SK-N-DZ (cell line): Measurements from ENCODE around the gene MIF4GD.
A peak's percentile ranks its signal among the peaks of the same experiment; 100 is the strongest.
"Not testable (repeated sequence)": the region's sequence is repeated elsewhere in the genome, so short reads cannot be mapped to it uniquely, and the experiment has no call there.

Experiments used
- DNase-seq: peaks from one replicate; pipeline ENCODE4 v3.0.0-alpha.2; 2015; ENCODE audit warnings: low spot score

The MIF4GD gene

DNA sequence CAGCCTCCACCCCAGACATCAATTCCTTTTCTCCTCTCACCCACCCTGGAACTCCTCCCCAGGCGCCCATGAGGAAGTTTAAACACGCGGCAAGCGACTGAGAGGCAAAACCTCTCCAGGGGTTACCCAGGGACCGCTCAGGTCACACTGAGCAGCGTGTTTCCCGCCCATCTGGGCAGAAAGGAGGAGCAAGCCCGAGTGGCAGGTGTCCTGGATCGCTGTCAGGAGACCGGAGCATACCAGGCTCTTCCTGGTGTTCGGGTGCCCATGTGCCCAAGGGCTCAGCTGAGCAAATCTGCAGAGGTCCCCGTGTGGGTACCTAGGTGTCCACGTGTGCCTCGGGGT, 17.7 kb upstream of the MIF4GD start:
- DNase-seq: peak; percentile 70

DNA sequence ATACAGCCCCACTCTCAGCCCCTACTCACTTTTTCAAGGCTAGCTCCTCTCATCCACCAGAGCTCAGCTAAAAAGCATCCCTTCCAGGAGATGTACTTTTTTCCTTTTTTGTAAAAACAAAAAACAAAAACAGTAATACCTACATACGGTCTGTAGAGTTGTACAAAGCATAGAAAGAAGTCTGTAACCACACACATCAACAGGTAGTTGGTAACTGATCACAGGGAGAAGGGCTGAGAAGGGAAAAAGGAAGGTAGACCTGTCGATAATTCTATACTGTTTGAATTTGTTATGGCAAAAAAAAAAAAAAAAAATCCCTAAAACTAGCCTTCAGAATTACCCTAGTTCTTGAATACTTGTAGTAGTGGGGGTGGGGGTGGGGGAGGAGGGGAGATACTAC, 17.3 kb upstream of the MIF4GD start:
- DNase-seq: no peak

DNA sequence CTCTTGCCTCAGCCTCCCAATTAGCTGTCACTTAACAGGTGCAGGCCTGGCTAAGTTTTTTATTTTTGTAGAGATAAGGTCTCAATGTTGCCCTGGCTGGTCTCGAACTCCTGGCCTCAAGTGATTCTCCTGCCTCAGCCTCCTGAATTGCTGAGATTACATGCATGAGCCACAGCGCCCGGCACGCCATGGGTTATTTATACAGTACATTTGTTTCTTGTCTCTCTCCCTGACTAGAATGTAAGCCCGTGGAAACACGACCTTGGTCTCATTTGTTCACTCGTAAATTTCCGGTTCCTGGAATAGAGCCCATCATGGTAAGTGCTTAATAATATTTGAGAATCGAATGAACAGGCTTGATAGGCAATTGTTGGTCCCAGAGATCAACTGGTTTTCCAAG, 16.2 kb upstream of the MIF4GD start:
- DNase-seq: no peak

DNA sequence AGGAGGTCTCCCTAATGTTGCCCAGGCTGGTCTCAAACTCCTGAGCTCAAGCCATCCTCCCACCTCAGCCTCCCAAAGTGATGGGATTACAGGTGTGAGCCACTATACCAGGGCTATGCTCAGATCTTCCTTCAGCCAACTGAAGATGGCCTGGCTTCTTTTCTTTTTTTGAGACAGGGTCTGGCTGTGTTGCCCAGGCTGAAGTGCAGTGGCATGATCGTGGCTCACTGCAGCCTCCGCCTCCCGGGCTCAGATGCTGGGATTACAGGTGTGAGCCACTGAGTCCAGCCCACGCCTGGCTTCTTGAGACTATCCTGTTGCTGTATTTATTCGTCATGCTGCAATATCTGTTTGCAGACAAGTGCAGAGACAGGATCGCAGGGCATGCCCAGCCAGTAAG, 14.1 kb upstream of the MIF4GD start:
- no peak for DNase-seq

DNA sequence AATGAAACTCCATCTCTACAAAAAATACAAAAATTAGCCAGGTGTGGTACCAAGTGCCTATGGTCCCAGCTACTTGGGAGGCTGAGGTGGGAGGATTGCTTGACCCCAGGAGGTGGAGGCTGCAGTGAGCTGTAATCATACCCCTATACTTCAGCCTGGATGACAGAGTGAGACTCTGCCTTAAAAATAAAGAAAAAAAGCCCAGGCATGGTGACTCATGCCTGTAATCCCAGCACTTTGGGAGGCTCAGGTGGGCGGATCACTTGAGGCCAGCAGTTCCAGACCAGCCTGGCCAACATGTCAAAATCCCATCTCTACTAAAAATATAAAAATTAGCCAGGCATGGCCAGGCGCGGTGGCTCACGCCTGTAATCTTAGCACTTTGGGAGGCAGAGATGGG, 9.2 kb upstream of the MIF4GD start:
- DNase-seq: not testable (repeated sequence)

DNA sequence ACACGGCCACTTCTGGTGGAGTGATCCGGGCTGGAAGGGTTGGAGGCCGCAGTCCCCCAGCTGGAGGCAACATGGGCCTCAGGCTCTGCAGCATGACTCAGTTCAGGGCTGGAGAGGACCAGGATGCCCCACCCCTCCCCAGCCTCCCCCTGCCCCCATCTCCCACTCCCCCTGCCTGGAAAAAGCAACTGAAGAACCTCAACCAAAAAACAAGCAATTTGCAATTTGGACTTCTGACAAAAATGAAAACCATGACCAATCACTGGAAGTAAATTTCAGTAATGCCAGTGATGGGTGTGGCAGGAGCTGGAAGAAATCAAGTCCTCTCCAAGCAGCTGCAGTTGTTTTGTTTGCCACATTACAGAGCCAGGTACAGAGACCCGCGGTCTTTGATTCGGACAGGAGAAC, 6.6 kb upstream of the MIF4GD start:
- no peak for DNase-seq

DNA sequence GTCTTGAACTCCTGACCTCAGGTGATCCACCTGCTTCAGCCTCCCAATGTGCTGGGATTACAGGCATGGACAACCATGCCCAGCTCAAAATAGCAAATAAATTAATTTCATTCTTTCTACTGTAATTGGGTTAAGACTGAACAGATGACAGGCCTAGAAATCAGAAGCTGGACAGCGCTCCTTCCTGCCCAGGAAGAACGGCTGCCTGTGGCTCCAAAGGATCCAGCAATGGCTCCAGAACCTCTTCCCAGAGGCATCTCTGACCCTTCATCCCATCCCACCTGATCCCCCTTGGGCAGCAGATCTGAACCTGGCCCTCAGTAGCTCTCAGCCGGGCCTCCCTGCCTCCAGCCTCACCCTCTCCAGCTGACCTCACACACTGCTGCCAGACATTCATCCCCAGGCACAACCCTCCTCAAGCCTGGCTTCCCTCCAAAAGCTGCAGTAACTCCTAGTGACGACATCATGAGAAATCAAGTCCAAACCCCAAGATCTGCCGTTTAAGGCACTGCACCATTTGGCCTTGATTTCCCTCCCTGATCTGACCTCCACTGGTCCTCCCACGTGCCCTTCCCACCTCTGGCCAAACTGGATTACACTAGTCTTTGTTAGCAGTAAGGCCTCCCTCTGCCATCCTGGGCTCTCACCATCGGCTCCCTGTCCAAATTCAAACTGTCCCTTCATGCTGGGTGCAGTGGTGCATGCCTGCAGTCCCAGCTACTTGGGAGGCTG, 3.1 kb upstream of the MIF4GD start:
- DNase-seq: no peak

DNA sequence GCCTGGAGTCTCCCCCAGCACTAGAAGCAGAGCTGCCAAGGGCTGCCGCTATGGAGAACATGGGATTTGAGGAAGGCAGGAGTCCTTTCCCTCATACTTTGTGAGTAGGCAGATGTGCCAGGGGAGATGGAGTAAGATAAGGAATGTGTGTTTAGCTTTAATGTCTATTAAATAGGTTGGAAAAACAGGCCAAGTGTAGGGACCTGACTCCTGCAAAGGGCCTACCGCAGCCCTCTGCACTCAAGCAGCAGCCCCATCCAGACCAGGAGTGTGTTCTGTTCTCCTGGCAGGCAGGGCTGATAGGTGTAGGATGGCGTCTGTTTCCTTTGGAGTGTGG, 1.8 kb upstream of the MIF4GD start:
- DNase-seq: no peak

DNA sequence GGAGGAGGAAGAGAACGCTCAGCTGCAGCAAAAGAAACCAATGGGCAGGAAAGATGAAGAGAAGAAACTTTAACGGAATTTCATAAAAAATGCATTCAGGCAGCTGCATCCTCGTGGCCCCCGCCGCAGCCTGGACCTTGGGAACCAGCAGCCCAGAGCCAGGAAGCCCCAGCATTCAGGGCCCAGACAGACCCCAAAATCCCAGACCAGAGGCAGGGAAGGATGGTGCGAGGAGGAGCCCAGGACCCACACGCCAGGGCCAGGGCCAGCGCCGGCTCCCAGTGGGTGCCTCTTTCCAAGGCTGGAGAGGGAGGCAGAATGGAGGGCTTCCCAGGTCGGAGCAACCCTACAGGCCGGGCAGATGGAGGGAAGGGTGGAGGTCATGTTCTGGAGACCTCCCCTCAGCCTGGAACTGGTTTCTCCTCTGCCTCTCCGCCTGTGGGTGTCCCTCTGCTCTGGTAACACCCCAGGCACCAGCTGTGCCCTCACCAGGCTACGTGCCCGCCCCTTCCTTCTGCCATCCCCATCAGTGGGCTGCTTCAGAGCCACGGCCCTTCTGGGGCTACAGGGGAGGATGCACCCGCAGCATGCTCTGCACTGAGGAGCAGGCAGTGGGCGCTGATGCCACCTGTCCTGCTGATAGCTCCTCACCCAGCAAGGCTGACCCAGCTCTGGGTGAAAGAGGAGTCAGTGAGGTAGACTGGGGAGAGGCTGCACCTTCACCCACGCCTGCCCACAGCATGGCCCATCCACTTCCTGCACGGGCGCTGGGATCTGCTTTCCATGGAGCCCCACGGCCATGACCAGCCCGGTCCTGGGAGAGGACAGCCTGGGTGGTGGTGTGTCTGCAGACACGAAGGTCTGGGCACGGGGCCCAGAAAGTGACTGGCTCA, 1.2 kb upstream of the MIF4GD start:
- DNase-seq: no peak

DNA sequence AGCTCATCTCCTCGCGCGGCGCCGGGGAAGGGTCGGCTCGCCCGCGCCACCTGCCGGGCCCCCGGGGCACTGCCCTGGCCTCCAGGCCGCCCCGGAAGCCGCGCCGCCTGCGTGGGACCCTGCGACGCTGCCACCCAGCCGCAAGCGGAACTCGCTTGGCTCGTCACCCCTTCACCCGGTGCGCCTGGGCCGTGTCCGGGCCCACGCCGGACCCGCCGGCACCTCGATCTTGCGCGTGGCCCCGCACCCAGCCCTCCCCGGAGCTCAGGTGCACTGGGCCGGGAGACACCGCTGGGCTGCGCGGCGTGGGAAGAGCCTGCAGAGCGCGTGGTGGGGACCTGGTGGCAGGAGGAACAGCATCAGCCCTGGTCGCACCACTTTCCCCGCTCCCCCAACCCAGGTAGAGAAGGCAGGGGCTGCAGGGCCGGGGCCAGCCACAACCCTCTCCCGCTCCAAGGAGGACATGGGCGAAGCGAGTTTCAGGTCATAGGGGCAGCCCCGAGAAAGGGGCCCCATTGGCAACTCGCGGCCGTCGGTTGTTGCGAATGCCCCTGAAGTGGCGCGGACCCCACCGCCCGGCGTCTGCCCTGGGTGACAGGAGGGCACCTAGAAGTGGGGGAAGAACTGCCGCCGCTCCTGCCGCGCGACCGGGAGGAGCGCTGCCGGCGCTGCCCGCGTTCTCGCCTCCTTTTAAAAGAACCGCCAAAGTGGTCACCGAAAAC, 363 bp upstream of the MIF4GD start:
- DNase-seq: peak; percentile 72

DNA sequence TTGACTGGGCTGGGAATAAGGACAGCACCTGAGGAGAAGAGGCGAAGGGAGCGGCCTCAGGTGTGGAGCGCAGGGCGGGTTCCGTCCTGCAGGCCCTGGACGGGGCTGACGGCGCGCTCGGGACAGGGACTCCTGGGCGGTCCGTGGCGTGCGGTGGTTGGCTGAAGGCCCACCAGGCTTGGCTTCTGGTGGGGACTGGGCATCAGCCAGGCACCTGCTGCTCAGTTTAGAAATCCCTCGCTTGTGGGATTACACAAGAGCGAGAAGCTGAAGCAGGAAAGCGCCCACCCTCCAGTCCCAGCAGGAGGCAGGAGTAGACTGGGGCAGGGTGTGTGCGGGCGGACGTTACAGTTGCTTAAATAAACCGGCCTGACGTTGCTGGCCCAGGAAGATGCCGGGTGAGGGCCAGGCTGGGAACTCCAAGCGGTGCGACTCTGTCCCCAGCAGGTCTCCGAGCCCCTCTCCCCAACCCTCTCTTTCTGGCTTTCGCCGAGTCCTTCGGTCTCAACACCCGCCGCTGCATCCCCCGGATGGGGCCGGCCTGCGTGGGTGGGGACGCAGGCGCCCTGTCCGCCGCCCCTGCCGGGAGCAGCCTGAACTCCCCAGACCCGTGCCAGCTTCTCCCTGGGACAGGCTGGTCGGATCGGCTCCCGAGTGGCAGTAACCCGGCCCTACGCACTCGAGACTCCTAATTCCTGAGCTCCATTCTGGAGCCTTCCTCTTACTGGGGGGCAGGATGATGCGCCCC, 639 bp downstream of the MIF4GD start:
- peak; percentile 82 for DNase-seq

DNA sequence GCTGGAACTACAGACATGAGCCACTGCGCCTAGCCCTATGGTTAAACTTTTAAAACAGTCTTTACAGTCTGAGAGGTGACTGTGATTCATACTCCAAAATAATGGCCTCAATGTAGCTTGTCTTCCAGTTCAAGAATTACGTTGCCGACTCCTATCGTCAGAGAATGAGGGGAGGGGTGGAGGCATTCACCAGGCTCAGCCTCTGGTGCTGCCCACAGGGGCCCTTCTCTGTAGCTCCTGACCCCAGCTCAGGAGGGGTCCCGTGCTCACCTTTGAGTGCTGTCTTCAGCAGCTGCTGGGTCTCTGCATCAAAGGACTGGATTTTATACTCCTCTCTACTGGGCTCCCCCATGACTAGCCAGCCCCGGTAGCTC, 1.2 kb downstream of the MIF4GD start:
- DNase-seq: no peak

DNA sequence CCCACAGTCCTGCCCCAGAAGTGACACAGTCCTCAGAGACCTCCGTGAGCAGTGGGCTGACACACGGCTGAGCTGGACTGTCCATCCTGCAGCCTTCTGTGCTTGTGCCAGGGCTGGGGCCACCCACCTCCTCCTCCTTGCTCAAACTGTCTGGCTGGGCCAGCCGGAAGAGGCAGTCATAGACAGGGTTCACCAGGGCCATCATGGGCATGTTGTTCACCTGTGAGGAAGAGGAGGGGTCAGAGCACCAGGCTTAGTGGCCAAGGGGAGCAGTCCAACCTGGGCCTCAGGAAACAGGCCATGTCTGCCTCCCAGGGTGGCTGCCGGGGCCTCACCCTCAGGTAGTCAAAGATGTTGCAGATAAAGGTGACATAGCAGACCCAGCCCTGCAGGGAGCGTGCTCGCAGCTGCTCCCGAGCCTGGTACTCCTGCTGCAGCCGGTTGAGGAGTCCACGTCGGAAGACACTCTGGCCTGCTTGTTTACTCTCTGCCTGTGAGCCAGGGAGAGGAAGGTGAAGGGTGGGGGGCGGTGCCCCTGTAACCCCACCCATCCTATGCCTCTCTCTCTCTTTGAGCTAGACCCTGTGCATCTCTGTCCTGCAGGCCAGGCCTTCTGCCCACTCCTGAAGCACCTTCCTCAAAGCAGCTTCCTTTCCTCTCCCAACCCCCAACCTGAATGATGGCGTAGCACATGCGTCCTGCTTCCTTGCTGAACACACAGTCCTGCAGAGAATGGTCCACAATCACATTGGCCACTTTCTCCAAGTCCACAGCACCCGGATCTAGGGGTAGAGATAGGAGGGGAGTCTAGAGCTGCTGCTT, 3.4 kb downstream of the MIF4GD start:
- DNase-seq: peak; percentile 63

DNA sequence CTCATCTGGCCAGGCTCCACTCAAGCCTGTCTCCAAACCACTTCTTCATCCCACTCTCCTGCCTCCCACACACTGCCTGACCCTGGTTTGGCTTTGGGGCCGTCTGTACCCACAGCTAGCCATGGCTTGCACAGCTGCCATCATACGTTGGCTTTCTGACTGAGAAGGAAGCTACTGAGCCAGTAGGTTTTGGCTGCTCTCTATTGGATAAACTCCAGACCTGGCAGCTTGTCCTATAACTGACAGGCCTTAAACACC, 3.9 kb downstream of the MIF4GD start:
- DNase-seq: no peak

DNA sequence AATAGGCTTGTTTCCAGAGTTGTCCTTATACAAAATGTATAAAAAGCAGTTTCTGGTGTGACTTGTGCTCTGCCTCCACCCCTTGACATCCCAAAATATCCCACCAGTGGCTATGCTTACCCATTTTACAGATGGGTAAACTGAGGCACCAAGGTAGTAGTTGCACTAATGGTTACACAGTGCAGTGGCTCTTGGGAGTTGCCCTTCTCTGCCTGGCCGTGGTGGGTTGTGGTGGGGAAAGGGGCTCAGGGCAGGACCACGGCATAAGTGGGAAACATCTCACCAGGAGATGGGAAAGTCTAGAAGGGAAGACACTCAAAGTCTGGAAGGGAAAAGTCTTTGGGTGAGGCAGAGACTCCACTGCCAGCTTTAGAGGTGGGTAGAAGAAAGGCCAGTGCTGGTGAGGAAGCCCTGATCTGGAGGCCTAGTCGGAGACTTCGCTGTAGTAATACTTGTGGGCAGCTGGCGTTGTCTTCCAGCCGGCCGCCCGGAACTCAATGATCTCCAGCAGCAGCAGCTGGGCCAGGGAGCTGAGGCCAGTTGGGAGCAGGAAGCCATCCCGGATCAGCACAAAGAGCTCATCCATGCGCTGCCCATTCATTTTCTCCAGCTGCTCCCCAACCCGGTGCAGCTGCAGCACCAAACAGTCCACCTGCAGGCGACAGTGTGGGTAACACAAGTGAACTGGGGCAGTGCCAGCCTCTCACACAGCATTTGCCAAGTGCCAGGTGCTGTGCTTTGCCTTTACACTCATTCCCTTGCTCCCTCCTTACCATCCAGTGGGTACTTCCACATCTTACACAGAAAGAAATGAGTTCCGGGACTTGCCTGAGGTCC, 4.5 kb downstream of the MIF4GD start:
- no peak for DNase-seq

DNA sequence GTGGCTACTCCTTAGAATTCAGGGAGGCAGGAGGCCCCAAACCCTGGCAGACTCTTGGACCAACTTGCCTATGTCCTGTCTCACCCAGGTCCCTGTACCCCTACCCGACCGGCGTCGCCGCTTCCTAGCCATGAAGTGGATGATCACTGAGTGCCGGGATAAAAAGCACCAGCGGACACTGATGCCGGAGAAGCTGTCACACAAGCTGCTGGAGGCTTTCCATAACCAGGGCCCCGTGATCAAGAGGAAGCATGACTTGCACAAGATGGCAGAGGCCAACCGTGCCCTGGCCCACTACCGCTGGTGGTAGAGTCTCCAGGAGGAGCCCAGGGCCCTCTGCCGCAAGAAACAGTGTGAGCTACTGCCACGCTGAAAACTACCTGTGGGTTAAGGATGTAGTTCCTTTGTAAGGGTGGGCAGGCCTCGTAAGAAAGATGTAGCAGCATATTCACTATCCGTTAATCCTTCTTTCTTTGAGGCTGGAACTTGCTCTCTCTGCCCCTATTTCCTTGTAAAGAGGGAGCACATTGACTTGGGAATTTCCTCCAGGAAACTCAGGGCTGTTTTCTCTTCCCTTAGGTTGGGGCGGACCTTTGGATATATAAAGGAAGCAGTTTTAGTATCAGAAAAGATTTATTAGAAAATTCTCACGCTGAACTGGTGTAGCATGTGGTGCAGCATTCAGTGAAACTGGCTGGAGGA, 5.3 kb downstream of the MIF4GD start:
- DNase-seq: no peak

DNA sequence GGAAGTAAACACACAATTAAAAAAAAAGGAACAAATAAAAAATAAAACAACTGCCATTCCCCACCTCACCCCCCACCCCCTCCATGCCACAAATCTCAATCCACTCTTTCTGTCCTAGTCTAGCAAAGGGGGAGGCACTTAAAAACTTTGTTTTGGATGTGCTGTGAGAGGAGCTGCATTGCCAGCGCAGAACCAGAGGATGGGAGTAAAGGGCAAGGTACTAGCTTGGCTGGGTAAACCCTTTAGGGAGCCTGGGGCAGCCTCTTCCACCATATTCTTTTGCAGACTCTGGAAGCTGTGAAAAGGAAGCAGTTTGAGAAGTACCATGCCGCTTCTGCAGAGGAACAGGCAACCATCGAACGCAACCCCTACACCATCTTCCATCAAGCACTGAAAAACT, 8.0 kb downstream of the MIF4GD start:
- DNase-seq: no peak

DNA sequence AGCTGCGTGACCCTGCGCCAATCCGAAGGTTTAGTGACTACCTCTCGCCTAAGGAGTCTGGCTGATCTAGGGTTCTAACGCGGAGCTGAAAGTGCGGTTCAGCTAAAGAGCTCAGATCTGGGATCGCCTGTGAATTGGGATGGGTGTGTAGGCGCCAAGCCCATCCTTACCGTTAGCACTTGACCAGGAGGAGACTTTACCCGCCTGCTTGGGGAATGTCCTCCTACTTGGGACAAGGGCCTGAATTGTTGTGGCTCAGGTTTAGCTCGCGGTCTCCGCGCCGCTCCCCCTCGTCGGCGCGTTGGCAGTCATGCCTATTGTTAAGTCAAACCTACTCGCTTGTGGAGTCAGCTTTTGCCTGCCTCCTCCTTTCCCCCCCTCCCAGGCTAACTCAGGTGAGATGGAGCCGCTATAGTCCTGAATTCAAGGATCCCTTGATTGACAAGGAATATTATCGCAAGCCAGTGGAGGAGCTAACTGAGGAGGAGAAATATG, 8.9 kb downstream of the MIF4GD start:
- DNase-seq: no peak

DNA sequence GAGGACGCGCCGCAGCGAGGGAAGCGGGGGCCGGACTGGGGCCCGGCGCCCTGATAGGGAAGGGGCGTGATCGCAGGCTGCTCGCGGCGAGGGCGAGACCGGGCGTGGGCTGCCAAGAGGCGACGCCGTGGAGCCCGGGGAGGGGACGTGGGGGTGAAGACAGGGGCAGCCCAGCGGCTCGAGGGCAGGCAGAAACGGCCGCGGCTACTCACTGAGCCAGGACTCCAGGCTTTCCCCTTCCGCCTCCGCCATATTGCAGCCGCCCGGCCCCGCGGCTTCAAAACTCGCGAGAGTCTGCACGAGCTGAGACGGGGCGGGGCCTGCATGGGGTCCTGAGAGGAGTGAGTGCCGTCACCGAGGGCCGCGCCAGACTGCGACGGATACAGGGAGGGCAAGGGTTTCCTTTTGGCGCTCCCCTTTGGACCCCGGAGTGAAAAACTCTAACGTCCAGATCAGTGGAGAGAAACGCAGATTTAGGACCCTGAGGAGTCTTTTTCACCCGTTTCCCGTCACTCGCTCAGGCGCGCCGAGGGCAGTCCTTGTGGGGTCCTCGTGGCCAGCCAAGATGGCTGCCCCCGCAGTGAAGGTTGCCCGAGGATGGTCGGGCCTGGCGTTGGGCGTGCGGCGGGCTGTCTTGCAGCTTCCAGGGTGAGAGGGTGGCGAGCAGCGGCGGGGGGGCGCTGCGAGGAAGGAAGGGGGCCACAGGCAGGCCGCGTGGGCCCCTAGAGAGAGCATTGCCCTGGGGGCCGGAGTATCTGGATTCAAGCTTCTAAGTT, 9.5 kb downstream of the MIF4GD start, which contains the start of the genes GGA3 and MRPS7:
Gene GGA3 (minus strand): TSS at position 271 of the 776 bp plus-strand sequence. CDS start 19 bp downstream, at position 252.
Gene MRPS7 (plus strand): TSS at position 544 of the 776 bp plus-strand sequence. CDS start 22 bp downstream, at position 566.
- peak; percentile 95 for DNase-seq
